Activated CD4-positive, alpha-beta T cell treated with anti-CD3 and anti-CD28 coated beads, Interleukin-2, amount 50 U/mL, for 4 hours (primary cell): ENCODE measurements around the gene PLCG2.
"Not testable (repeated sequence)": the region's sequence is repeated elsewhere in the genome, so short reads cannot be mapped to it uniquely, and the experiment has no call there.

Experiments used
- DNase-seq, 2 experiments: peaks; one replicate each; pipeline ENCODE4 v3.0.0-alpha.2; 2020

The PLCG2 gene

DNA sequence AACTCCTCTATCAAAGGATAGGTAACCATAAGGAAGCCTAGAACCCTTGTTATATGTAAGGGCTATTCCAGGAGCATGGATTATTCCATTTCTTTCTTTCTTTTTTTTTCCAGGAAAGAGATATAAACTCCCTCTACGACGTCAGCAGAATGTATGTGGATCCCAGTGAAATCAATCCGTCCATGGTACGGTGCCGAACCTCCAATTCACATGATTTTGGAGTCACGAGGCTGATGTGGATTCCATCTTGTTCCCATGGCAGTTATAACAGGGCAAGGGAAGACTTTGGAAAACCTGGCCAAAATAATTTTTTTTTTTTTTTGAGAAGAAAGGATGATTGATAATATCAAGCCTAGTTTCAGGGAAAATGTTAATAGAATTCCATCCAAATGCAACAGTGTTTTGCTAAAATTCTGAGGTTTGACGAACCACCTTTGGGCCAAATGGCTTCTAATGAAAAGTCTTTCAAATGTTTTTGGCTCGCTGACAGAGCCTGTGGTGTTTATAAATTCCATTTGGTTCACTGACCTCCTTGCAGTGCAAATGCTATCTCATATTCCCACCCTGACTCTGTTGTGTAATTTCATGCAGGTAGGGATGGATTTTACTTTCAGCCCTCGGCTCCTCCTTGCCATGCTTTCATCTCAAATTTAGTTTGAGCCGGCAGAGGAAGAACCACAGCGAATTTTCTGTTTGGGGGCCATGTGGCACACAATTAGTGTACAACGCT lies 142.2 kb downstream of the PLCG2 start:
- DNase-seq = no peak

DNA sequence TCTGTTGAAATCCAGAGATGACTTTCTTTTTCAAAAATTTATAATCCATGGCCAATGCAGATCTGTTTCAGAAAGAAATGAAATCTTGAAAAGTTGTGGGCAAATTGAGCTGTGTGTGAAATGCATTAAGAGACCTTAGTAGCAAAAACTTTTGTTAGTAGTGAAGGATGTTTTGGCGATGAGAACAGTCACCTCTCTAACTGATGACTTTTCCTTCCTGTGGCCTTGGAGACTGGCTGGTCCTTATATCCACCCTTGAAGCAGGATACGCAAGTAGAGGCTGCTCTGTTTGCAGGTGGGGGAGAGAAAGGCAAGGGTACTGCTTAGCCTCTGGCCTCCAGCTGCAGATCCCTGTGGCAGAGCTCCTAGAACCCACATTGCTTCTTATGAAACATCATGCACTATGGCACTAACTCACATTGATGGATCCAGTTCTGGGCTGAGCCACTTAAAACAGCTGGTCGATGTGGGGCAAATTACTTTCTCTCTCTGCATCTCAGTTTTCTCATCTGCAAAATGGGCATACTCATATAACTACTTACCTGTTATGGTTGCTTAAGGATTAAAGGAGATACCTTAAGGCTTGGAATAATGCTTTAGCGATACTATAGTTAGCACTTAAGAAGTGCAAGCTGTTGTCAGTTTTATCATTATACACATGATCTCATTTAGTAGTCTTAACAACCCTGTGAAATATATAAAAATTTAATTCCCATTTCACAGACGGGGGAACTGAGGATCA lies 142.9 kb downstream of the PLCG2 start:
- DNase-seq = no peak

DNA sequence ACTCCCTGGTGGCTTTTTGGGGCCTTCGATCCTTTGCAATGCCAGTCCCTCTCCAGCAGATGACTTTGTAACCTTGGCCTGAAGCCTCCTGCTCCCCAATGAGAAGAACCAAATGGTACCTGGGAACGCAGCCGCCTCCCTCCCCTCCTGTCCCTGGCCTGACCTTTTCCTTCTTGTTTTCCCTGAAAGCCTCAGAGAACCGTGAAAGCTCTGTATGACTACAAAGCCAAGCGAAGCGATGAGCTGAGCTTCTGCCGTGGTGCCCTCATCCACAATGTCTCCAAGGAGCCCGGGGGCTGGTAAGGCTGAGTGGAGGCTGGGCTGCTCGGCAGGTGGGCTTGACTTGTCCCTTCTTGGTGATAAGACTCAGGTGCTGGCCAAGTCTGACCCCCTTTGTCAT lies 144.2 kb downstream of the PLCG2 start:
- no peak for DNase-seq

DNA sequence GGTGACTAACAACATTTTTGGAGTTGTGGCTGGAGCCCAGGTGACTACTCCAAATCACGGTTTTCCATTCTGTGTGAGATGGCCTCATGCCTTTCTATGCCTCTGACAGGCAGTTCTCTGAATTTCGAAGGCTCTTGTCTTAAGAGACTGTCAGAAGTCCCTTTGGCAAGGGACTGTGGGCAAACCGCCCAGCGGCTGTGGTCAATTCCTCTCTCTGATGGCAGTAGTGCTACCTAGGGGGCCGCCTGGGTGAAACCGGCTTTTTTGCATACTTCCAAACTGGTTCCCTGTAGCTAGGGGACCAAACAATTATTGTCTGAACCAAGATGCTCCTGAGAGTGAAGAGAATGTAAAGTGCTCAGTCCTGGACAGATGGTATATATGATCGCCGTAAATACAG lies 145.9 kb downstream of the PLCG2 start:
- DNase-seq = no peak

DNA sequence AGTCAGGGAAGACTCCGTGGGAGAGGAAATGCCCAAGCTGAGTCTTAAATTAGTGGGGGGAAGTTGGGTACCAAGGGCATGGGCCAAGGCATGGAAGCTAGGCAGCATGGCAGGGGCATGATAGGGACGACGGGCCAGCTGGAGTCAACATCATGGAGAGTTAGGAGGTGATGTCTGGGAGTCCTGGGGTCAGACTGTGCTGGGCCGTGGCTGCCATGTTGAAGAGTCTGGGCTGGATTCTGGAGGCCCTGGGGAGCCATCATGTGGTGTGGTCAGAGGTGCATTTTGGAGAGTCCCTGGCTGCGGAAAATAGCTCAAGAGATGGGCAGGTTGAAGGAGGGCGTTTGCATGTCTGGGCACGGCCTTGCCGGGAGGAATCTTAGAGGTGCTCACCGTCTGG lies 146.9 kb downstream of the PLCG2 start:
- DNase-seq = no peak

DNA sequence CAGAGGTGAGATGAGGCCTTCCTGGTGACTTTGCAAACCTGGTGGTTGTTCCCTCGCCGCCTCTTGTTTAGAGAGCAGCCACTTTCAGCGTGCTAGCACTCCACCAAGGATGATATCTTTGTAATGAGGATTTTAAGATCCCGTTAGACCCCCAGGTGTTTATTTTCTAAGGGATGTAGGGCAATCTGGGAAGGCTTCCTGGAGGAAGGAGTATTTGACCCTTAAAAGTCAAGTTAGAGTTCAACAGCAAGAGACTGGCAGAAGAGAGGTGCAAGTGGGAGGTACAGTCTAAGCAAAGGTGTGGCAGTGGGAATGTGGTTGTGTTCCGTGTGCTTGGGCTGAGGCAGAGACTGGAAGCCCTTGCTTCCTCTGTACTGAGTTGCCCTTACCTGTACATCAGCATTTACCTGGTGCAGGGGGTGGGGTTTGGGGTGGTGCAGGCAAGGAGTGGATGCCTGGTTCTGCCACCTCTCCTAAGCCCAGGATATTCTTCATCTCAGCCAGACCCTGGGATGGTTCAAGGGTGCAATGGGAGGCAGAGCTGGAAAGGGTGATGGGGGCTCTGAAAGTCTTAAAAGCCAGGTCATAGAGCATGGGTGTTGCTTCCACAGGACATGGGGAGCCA lies 148.6 kb downstream of the PLCG2 start:
- no peak for DNase-seq

DNA sequence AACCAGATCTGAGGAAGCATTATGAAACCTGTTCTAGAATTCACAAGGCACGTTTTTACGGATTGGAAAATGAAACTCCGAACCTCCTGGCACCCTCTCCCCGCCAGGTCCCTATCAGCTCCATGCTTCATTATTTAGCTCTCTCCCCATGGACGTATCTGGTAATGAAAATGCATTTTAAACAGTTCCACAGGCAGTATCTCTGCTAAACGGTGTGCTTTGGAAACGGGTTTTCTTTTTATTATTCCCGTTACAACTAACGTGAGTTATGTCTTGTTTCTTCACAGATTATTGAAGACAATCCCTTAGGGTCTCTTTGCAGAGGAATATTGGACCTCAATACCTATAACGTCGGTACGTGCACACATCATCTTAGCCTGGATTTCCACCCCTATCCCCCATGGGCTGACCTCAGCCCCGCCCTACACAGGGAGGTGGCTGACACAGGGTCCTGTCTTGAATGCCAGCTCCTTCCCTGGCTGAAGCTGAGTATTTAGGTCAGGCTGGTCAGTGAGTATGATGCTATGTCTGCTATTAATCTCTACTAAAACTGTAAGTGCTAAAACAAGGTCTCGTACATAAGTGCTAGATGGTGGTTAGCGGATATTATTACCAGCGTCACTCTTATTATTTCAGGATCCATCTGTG lies 149.3 kb downstream of the PLCG2 start:
- DNase-seq = no peak

DNA sequence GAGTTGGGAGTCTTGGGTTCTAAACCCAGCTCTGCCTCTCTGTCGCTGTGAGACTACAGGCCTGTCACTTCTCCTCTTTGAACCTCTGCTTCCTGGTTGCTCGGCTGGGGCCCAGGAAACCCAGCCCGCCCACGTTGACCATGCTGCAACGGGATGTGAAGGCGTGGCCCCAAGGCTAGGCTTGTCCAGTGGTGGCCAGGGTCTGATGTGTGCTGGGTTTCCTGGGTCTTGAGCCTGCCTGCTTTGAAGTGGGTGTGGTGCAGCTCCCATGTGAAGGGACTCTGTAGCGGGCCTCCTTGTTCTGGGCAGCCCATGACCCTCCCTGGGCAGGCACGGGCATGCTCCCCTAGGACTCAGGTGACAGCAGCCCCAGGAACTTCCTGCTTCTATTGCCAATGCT lies 149.9 kb downstream of the PLCG2 start:
- no peak for DNase-seq

DNA sequence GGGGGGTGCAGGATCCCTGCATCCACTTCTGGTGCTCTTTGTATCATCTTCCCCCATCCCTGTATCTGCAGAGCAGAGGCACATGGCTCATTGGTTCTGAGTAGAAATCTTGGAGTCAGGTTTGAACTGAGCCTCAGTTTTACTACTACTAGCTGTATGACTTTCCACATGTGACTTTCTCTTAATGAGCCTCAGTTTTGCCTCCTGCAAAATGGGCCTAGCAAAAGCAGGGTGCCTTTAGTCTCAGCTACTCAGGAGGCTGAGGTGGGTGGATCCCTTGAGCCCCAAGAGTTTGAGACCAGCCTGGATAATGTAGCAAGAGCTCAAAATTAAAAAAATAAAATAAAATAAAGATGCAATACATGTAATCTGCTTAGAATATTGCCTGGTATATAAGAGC lies 150.8 kb downstream of the PLCG2 start:
- DNase-seq = no peak

DNA sequence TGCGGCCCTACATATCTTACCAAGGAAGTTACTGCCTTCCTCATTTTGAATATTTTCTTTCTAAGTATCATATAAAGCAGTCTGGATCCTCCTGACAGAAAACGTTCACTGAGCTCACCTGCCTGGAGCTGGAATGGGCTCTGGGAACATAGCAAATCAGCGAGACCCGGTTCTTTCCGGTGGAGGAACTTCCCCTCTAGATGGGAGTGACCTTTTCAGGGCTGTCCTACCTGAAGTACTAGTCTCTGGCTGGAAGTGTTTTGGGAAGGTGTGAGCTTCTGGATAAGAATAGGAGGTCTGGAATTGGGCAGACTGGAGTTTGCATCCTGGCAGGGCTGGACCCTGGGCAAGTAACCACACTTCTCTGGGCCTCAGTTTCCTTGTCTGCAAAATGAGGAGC lies 152.8 kb downstream of the PLCG2 start:
- DNase-seq = no peak

DNA sequence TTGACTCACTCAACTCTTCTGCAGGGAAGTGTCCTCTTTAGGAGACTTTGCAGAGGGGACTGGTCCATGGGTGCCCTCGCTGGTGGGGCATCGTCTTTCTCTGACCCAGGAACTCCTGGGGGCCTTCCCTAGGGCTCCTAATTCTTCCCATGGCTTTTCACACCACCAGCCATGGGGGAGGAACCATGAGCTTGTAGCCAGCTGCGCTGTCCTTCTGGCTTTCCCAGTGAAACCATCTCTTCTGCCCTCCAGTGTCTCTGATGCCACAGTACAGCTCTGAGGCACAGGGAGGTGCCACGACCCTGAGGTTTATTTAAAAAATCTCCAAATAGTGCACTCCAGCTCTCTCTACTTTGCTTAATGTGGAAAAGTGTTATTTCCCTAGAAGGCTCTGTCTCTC lies 153.6 kb downstream of the PLCG2 start:
- DNase-seq = no peak

DNA sequence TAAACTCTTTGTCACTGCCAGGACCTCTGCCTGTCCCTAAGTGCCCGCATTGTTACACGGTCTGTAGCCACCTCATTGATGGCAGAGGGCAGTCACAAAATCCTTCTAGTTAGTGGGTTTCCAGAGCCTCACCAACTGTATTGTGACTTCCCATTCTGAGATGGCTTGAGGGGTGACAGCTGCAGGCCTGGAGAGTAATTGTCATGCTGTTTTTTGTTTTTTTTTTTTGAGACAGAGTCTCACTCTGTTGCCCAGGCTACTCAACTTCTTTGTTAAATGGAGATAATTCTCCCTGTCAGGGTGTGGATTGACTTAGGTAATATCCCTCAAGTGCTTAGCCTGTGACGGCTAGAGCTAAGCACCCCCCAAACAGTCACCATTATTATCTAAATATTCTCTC lies 154.3 kb downstream of the PLCG2 start:
- DNase-seq = no peak

DNA sequence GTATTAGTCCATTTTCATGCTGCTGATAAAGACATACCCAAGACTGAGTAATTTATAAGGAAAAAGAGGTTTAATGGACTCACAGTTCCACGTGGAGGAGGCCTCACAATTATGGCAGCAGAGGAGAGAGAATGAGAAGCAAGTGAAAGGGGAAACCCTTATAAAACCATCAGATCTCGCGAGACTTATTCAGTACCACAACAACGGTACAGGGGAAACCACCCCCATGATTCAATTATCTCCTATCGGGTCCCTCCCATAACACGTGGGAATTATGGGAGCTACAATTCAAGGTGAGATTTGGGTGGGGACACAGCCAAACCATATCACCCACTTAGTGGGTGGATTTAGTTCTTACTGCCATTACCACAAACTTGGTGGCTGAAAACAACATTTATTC lies 155.6 kb downstream of the PLCG2 start:
- not testable (repeated sequence) for DNase-seq

DNA sequence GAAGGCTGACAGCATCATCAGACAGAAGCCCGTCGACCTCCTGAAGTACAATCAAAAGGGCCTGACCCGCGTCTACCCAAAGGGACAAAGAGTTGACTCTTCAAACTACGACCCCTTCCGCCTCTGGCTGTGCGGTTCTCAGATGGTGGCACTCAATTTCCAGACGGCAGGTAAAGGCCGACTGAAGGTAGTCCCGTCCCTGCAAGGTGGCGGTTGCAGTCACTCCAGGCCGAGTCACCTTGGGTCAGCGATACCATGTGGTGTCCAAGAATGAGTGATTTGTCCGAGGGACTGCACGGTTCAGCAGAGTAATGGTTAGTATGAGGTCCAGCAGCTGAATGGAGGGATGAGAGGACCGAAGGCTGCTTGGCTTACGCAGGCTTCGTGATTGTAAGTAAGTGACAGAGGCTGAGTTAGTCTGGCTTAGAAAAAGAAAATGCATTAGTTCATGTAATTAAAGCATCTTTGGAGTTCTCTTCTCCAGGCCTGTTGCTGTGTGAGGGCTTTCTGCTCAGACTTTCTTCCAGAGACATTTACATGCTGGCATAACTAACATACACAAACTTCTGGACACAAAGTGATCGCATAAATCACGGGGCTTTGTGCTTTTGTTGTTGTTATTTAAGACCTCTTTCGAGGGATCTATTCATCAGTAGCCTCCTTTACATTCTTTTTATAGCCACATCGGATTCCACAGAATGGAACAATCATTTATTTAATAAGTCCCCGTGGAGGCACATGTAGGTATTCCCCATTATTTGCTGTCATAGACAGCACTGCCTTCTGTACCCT lies 157.3 kb downstream of the PLCG2 start:
- no peak for DNase-seq

DNA sequence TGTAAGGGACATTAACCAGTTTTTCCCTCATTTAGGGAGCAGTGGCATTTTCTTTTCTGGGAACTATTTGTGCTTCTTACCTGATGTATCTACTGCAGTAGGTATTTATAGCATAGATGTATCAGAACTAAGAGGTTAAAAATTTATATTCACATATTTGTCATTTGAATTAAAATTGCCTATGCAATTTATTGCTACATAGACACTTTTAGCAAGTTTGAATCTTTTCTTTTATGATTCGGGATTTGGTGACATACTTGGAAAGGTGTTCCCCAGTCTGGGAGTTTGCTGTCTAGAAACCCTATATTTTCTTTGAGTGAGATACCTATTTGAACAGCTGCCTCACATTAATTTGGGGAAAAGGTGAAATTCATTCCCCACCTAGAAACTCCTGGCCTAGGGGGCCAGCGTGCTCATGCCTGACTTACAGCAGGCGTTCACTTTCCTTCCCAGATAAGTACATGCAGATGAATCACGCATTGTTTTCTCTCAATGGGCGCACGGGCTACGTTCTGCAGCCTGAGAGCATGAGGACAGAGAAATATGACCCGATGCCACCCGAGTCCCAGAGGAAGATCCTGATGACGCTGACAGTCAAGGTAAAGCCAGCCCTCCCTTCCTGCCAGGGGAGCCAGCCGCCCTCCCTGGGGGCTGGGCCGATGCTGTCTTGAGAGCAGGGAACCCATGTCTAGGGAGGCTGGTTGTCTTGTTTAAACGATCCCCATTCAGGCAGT lies 158.4 kb downstream of the PLCG2 start:
- DNase-seq = no peak

DNA sequence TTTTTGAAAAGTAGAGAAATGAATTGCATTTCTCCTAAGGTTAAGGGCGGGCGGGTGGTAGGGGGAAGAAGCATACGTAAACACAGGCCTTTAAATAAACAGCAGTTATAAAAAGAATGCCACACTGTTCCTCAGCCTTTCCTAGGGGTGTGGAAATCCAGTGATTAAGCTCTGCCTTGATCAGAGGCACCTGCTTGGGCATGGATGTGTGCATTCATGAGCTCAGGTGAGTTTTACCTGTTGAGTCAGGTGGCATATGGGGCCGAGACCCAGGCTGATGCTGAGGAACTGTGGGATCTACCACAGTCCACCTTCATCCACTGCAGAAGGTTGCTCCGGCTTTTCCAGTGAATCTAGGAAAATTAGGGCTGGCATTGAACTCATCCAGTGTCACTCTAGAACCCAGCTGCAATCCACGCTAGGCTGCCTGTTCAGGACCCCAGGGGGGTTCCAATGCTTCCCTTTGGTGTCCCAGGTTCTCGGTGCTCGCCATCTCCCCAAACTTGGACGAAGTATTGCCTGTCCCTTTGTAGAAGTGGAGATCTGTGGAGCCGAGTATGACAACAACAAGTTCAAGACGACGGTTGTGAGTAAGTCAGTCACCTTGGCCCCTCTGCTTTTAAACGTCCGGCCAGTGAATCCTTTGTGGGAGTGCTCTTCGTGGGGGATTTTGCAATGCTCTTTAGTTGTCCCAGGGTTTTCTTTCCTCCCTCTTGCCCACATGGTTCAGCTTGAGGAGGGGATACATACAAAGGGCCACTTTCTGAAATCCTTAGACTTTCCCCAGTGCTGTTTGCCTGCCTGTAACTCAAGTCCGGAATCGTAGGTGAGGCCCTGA lies 159.5 kb downstream of the PLCG2 start:
- DNase-seq = no peak

DNA sequence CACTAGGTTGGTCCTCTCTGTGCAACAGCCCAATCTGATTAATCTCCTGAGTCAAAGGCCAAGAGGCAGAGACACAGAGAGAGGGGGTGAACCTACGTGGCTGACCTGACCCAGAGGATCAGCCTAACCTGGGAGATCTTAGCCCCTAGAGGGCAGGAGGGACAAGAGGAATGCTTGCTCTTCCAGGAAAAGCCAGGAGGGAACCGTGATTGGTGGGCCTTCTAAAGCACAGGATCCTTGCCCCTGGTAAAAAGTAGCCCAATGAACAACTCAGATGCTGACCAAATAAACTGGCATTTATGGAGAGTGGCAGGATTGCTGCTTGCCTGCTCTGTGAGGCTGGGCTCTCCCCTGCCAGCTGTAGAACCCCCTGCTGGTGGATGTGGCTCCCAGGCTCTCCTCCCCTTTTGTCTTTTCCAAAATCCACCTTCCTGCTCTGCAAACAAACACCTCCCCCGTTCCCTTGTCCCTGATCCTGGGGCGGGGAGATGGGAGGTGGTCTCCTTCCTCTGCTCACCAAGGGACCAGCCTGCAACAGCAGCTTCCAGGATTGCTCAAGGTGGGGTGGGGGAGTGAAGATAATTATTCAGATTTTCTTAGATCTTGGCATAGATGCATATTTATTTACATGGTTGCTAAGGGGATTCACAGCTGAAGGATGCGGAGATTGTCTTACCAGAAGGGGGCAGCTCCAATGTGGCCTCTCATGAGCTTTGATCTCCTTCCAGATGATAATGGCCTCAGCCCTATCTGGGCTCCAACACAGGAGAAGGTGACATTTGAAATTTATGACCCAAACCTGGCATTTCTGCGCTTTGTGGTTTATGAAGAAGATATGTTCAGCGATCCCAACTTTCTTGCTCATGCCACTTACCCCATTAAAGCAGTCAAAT lies 160.3 kb downstream of the PLCG2 start:
- no peak for DNase-seq

DNA sequence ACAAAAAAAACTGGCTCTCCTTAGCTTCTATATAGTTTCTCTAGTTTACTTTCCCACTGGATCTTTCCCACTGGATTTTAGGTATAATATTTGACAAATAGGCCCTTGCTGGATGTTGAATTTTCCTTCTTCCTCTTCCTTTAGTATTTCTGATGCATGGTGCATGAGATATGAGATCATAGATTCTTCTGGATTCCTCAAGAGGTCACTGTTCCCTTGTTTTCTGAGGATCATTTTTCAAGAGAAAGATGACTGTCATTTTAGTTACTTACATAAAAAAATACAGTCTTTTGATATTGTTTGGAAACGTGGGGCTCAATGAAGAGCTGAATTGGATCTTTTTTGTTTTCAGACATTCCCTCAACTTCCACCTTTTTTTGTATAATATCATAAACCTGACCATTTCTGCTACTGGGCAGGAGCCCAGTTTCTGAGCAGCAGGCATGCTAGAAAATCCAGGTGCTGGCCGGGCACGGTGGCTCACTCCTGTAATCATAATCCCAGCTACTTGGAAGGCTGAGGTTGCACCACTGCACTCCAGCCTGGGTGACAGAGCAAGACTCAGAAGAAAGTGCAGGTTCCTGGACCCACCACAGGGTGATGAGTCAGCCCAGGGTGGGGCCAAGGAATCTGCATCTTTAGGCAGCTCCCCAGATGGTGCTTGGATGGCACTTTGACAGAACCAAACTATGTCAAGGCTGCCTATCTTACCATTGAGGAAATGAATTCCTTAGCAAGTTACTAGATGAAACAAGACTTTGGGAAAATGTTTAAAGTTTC lies 161.9 kb downstream of the PLCG2 start:
- DNase-seq = no peak

DNA sequence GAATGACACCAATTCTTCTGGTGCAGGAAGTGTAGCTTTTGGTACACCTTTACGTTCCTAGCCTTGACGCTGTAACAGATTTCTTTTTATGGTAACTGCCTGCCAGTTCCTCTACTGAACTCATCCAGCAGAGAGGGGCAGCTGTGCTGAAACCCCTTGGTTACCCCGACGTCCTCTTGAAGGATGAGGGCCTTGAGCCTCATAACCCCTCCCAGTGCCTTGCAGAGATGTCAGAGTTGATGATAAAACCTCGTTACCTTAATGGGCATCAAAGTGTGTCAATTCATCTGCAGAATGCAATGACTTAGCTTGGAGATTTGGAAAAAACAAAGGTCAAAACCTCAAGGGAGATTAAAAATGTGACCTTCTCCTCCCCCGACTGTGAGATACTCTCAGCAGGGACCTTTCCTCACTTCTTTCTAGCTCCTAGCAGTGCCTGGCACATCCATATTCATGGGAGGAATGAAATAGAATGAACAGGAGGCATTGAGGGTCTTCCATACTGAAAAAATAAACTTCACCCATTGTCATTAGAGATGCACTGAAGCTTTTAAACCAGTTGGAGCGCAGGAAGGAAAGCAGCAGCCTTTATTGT lies 163.0 kb downstream of the PLCG2 start:
- DNase-seq = no peak
